Tibial nerve (tissue), 4 donors: ENCODE measurements around the gene MATN4. TPM values are rescaled to one million over a fixed set of nuclear protein-coding genes. Genes with fewer than 3 reads are reported as not detected.

Source experiments
- DNase-seq, 2 donors: peaks; one replicate each; pipeline ENCODE4 v3.0.0-alpha.2; 2019; ENCODE audit warnings: low spot score in 2 of 2
- H3K27ac ChIP-seq, 4 donors: fragments of 200-600 bp; sonication (generic) in 3 of 4; one replicate each; pipeline ENCODE4 v1.5.1; 2017 to 2019; ENCODE audit warnings: mild to moderate bottlenecking in 1 of 4
- H3K27me3 ChIP-seq, 2 donors: fragments of 200-600 bp; sonication (generic) in 1 of 2; one replicate each; pipeline versions ENCODE4 v1.5.1 to v1.6.0; 2017 to 2019
- H3K36me3 ChIP-seq, 3 donors: fragments of 200-600 bp; sonication (generic); one replicate each; pipeline ENCODE4 v1.5.1; 2018 to 2019
- H3K4me1 ChIP-seq, 4 donors: fragments of 200-600 bp; sonication (generic) in 3 of 4; one replicate each; pipeline ENCODE4 v1.5.1; 2017 to 2019
- H3K4me3 ChIP-seq, 4 donors: fragments of 200-600 bp; sonication (generic) in 3 of 4; one replicate each; pipeline ENCODE4 v1.5.1; 2017 to 2019; ENCODE audit warnings: mild to moderate bottlenecking in 1 of 4, moderate library complexity in 1 of 4
- H3K9me3 ChIP-seq, 4 donors: fragments of 200-600 bp; sonication (generic) in 3 of 4; one replicate each; pipeline ENCODE4 v1.5.1; 2017 to 2019
- CTCF ChIP-seq, 5 experiments: fragments of 200-600 bp in 3 of 5; fragments of 450-650 bp in 2 of 5; sonication (generic) in 3 of 5; IDR thresholded peaks; one replicate each; pipeline ENCODE4 v1.5.1; 2016 to 2019; ENCODE audit warnings: antibody characterized with exemption in 5 of 5, mild to moderate bottlenecking in 3 of 5, moderate library complexity in 2 of 5
- EP300 ChIP-seq, 2 donors: sonication (generic); formaldehyde crosslinking; IDR thresholded peaks; one replicate each; pipeline ENCODE4 v1.6.1; 2017; ENCODE audit warnings: antibody characterized with exemption in 2 of 2, mild to moderate bottlenecking in 1 of 2
- POLR2A ChIP-seq, 2 donors: fragments of 450-650 bp; IDR thresholded peaks; one replicate each; pipeline ENCODE4 v1.6.1; 2017; ENCODE audit warnings: antibody characterized with exemption in 2 of 2, mild to moderate bottlenecking in 2 of 2, moderate library complexity in 2 of 2
- WGBS, 2 donors: methylation state at CpG; one replicate each; pipeline ENCODE4 v1.1.5; 2018; 5-methylcytosine and 5-hydroxymethylcytosine counted together
- total RNA-seq, 4 donors: library from RNA; depleted of rRNA; stranded (reverse); fragments of >200 nt; gene quantifications; one replicate each; pipeline ENCODE4 v1.1.0, GENCODE V29; 2016

MATN4 gene
- total RNA-seq, 4 donors from 2014 or later: not detected

GRCh38 chr20:45343532-45344167, 35.6 kb upstream of the MATN4 start:
- WGBS, 2 donors: 51 to 61% methylated on average over 6 of the region's 6 CpGs
- Histone ChIP-seq H3K4me1 (peaks cover 0 to 91% (median 77%) of the 10 kb centered on the region in 4 donors), H3K36me3 (no peaks in the 10 kb centered on the region), H3K27me3 (no peaks in the 10 kb centered on the region), H3K9me3 (no peaks in the 10 kb centered on the region), H3K27ac (peak overlapping the region; percentile 40 to 98 (median 94)), H3K4me3 (peak overlapping the region in 2 of 4 donors; percentile 31 to 39)
- no peak for TF ChIP-seq EP300 (IDR thresholded peaks at IDR 0.05)
- TF ChIP-seq POLR2A (IDR thresholded peaks at IDR 0.05): no peak
- no peak for TF ChIP-seq CTCF (IDR thresholded peaks at IDR 0.05)
- DNase-seq: no peak

- peak overlapping the region; percentile 40 to 98 (median 94) for H3K27ac ChIP-seq
- no peaks in the 10 kb centered on the region for H3K27me3 ChIP-seq
- TF ChIP-seq POLR2A (IDR thresholded peaks at IDR 0.05) (no peak), EP300 (IDR thresholded peaks at IDR 0.05) (no peak), CTCF (IDR thresholded peaks at IDR 0.05) (no peak)
- H3K36me3 ChIP-seq: no peaks in the 10 kb centered on the region
- H3K4me1 ChIP-seq: peaks cover 0 to 94% (median 82%) of the 10 kb centered on the region in 4 donors
- 44 to 56% methylated on average over 6 of the region's 6 CpGs for WGBS, 2 donors
- no peaks in the 10 kb centered on the region for H3K9me3 ChIP-seq
- no peak for DNase-seq
- H3K4me3 ChIP-seq: peak overlapping the region in 1 of 4 donors; percentile 2
Observed at GRCh38 chr20:45342855-45343531, 34.9 kb upstream of the MATN4 start.

- peak overlapping the region; percentile 40 to 98 (median 94) for H3K27ac ChIP-seq
- no peak for DNase-seq
- H3K9me3 ChIP-seq: no peaks in the 10 kb centered on the region
- 25 to 28% methylated on average over 12 to 14 of the region's 16 CpGs for WGBS, 2 donors
- peak overlapping the region in 2 of 4 donors; percentile 8 to 28 for H3K4me3 ChIP-seq
- no peaks in the 10 kb centered on the region for H3K36me3 ChIP-seq
- H3K27me3 ChIP-seq: no peaks in the 10 kb centered on the region
- peaks cover 0 to 100% (median 90%) of the 10 kb centered on the region in 4 donors for H3K4me1 ChIP-seq
- TF ChIP-seq CTCF (IDR thresholded peaks at IDR 0.05) (no peak), EP300 (IDR thresholded peaks at IDR 0.05) (peak in 1 of 2 donors; percentile 79), POLR2A (IDR thresholded peaks at IDR 0.05) (peak; percentile 23 to 44)
Observed at GRCh38 chr20:45341939-45342854, 34.1 kb upstream of the MATN4 start.

- no peaks in the 10 kb centered on the region for H3K27me3 ChIP-seq
- no peak for DNase-seq
- peaks cover 0 to 100% (median 96%) of the 10 kb centered on the region in 4 donors for H3K4me1 ChIP-seq
- H3K4me3 ChIP-seq: peak overlapping the region in 1 of 4 donors; percentile 28
- 32 to 44% methylated on average over 3 of the region's 3 CpGs for WGBS, 2 donors
- H3K9me3 ChIP-seq: no peaks in the 10 kb centered on the region
- no peaks in the 10 kb centered on the region for H3K36me3 ChIP-seq
- H3K27ac ChIP-seq: peak overlapping the region; percentile 40 to 98 (median 94)
- TF ChIP-seq POLR2A (IDR thresholded peaks at IDR 0.05) (no peak), EP300 (IDR thresholded peaks at IDR 0.05) (no peak), CTCF (IDR thresholded peaks at IDR 0.05) (no peak)
Observed at GRCh38 chr20:45341579-45341938, 33.5 kb upstream of the MATN4 start.
